ENCODE data around the gene VPS54.
"Not testable (repeated sequence)": the region's sequence is repeated elsewhere in the genome, so short reads cannot be mapped to it uniquely, and the experiment has no call there.

VPS54 gene

GRCh38 chr2:63872571-63873328 lies 146.5 kb downstream of the VPS54 start:
- no peak for DNase-seq (ENCODE audit: low spot score)

DNA sequence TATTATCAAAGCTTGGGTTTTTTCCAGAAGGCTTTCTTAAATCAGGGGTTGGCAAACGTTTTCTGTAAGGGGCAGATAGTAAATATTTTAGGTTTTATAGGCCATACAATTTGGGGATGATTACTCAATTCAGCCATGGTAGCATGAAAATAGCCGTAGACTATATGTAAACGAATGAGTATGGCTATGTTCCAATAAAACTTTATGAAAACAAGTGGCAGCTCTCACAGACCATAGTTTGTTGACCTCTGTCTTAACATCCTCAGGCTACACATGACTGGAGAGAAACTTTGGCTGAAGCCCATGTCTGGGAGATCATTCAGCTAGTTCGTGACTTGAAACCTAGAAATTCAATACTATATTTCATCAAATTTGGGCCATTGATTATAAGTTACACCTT lies 147.4 kb downstream of the VPS54 start:
- DNase-seq (ENCODE audit: low spot score) = no peak

GRCh38 chr2:63870679-63871078 lies 148.5 kb downstream of the VPS54 start:
- DNase-seq (ENCODE audit: low spot score) = no peak

DNA sequence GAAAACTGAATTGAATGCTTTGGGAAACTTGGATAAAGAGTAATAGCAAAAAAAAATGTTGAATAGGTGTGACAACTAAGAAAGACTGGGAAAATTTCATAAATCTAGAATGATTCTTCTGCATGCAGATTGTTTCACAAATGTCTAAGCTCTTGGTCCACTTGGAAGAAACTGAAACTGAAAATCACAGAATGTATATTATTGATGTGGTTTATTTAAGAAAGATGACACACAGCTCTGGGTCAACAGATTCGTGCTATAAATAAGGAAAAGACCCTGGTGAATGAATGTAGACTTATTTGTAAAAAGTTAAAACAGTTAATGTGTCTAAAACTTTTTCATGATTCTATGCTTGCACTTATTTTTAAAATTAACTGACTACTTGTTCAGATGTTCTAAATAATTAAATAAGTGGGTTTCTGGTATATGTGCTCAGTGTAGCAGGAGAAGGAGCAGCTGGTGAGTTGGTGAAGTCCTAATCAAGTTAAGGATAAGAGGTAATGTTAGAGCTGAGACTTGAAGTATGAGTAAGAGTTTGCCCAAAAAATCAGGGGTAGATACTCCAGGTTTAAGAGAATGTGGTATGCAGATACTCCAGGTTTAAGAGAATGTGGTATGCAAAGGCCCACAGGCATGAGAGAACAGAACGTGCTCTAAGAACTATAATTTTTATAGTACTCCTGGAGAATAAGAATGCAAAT lies 153.1 kb downstream of the VPS54 start:
- no peak for DNase-seq (ENCODE audit: low spot score)

- DNase-seq (ENCODE audit: low spot score) = no peak
Measured at GRCh38 chr2:63865159-63865799, 153.9 kb downstream of the VPS54 start.

DNA sequence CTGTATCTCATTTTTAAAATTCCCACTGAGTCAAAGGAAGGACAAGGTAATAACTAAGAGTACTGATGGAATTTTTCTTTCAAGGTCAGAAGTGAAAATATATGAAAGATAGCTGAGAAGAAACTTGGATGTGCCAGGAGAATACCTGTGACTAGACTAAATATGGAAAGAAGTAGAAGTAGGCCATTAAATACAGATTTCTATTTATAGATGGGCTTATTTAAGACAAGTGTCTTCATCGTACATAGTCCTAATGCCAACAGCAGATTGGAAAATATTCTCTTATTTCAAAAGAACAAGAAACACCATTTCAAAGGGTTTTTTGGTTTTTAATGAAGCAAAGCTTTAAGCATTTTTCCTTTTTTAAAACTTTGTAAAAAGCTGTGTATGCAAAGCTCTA lies 155.5 kb downstream of the VPS54 start:
- DNase-seq (ENCODE audit: low spot score) = no peak

- no peak for DNase-seq (ENCODE audit: low spot score)
Measured at GRCh38 chr2:63862806-63863205, 156.4 kb downstream of the VPS54 start.

DNA sequence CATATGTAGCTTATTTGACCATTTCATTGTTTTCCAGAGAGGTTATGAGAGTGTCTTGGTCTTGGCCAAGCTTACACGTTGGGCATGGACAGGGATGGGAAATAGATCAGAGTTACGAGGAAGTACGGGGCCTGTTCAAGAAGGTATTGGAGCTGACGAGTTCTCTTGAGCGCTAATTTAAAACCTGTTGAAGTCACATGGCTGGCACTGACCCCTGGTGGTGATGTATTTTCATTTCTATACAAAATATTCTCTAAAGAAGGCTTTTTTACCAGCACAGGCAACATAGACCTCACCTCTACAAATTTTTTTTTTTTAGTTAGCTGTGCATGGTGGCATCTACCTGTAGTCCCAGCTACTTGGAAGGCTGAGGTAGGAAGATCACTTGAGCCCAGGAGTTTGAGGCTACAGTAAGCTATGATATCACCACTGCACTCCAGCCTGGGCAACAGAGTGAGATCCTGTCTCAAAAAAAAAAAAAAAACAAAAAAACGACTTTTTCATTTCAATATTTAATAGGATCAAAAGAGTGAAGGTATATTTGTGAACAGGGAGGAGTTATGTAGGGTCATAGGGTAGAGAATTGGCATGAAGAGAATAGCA lies 157.9 kb downstream of the VPS54 start:
- peak; percentile 64 for DNase-seq (ENCODE audit: low spot score)

- no peak for DNase-seq (ENCODE audit: low spot score)
Measured at GRCh38 chr2:63858291-63858690, 160.9 kb downstream of the VPS54 start.

GRCh38 chr2:63856303-63856603 lies 163.0 kb downstream of the VPS54 start:
- DNase-seq (ENCODE audit: low spot score) = no peak

DNA sequence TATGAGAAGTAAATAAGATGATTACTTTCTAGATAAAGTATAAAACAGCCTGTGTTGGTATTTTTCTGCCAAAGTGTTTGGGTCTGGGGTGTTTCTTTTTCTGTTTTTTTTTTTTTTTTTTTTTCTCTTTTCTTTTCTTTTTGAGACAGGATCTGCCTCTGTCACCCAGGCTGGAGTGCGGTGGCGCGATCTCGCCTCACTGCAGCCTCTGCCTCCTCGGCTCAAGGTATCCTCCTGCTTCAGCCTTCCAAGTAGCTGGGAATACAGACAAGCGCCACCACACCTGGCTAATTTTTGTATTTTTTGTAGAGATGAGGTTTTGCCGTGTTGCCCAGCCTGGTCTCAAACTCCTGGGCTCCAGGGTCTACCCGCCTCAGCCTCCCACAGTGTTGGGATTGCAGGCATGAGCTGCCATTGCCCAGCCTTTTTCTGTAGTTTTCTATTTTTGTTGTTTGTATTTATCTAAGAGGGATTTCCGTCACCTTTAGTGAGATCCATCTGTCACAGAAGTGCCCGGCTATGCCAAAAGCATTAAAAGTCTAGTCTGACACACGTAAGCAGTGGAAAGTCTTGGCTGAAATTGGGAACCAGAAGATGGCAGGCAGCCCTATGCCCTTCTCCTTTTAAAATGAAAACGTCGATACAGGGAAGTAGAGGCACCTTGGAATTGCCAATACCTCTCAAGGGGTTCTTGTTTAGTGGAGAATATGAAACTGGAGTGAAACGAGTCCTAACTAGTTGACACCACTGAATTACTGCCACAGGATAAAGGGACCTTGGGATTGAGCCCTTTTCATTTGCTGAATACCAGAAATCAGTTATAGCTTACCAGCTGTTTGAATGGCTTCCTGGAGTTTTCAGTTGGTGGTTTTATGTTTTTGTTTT lies 163.6 kb downstream of the VPS54 start:
- DNase-seq (ENCODE audit: low spot score) = no peak

DNA sequence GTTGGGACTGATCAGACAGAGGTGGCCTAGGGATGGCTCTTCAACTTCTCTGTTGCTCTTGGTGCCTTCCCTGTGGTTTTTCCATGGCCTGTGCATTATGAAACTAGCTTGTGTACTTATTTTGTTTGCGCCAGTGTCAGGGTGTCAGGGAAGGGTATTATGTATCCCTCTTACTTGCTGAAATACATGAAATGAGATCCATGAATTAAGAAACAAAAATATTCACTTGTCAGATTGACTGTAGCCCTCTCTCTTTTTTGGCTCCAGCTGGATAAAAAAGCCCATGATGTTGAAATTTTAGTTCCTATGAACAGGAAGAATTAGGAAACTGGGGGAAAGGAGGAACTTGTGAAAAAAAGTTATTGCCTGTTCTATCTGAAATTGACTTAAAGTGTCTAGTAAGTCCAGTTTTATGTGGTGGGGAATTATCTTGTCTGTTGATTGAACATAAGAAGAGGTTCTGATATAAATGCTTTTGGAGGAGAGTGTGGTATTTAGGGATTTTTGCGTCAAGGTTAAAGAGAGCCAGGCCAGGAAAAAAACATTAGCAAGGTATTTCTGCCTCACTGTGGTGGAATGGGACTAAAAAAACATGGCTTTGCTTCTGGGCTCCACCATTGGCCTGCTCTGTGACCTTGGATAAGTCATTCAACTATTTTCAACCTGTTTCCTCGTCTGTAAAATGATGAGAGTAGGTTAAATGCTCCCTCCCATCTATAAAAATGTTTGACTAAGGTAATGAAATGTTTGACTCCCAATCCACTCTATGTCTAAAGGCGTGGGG lies 165.5 kb downstream of the VPS54 start:
- DNase-seq (ENCODE audit: low spot score) = no peak

- no peak for DNase-seq (ENCODE audit: low spot score)
Measured at GRCh38 chr2:63851691-63852311, 167.4 kb downstream of the VPS54 start.

- no peak for DNase-seq (ENCODE audit: low spot score)
Measured at GRCh38 chr2:63850649-63851048, 168.6 kb downstream of the VPS54 start.

- DNase-seq (ENCODE audit: low spot score) = no peak
Measured at GRCh38 chr2:63850204-63850571, 169.0 kb downstream of the VPS54 start.

GRCh38 chr2:63849381-63850203 lies 169.6 kb downstream of the VPS54 start:
- DNase-seq (ENCODE audit: low spot score) = peak; percentile 55

GRCh38 chr2:63847571-63847970 lies 171.7 kb downstream of the VPS54 start:
- DNase-seq (ENCODE audit: low spot score) = not testable (repeated sequence)

GRCh38 chr2:63846487-63846886 lies 172.7 kb downstream of the VPS54 start:
- no peak for DNase-seq (ENCODE audit: low spot score)

GRCh38 chr2:63845866-63846265 lies 173.4 kb downstream of the VPS54 start:
- no peak for DNase-seq (ENCODE audit: low spot score)

DNA sequence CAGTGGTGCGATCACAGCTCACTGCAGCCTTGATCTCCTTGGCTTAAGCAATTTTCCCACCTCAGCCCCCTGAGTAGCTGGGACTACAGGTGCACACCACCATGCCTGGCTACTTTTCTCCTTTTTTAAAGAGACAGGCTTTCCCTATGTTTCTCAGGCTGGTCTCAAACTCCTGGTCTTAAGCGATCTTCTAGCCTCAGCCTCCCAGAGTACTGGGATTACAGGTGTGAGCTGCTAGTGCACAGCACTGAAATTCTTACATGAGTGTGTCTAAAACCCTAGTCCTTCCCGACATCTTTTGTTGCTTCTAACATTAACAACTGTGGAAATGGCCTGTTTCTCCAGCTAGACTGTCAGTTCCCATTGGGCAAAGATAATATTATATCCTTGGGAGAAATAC lies 174.6 kb downstream of the VPS54 start:
- DNase-seq (ENCODE audit: low spot score) = no peak

All from globus pallidus (tissue), 1 donor.